Activated CD4-positive, alpha-beta T cell treated with anti-CD3 and anti-CD28 coated beads, Interleukin-2, amount 50 U/mL, for 1 hour (primary cell): ENCODE data around the gene PSD.
A peak's percentile ranks its signal among the peaks of the same experiment; 100 is the strongest.

Source experiments
- DNase-seq: peaks from one replicate; pipeline ENCODE4 v3.0.0-alpha.2; 2020

The PSD gene

GRCh38 chr10:102402512-102402896 lies 16.1 kb downstream of the PSD start:
- DNase-seq = no peak

GRCh38 chr10:102401735-102402511 lies 16.7 kb downstream of the PSD start:
- DNase-seq = no peak

- DNase-seq = no peak
Measured at GRCh38 chr10:102401342-102401654, 17.3 kb downstream of the PSD start.

- DNase-seq = no peak
Measured at GRCh38 chr10:102400598-102401341, 17.8 kb downstream of the PSD start.

GRCh38 chr10:102400076-102400475 lies 18.5 kb downstream of the PSD start:
- DNase-seq = no peak

- DNase-seq = peak; percentile 87
Measured at GRCh38 chr10:102399217-102400021, 19.2 kb downstream of the PSD start.

GRCh38 chr10:102398172-102399020 lies 20.2 kb downstream of the PSD start:
- DNase-seq = no peak

- peak; percentile 4 for DNase-seq
Measured at GRCh38 chr10:102397222-102398171, 21.1 kb downstream of the PSD start.

GRCh38 chr10:102396730-102397151 lies 21.8 kb downstream of the PSD start:
- DNase-seq = peak; percentile 10

GRCh38 chr10:102396317-102396650 lies 22.3 kb downstream of the PSD start:
- DNase-seq = peak; percentile 14

- DNase-seq = peak; percentile 92
Measured at GRCh38 chr10:102395400-102396316, 22.9 kb downstream of the PSD start, which contains the start of gene NFKB2. Gene NFKB2 (plus strand): TSS chr10:102395705. CDS start chr10:102395960, 255 bp downstream.

GRCh38 chr10:102394801-102395399 lies 23.7 kb downstream of the PSD start:
- no peak for DNase-seq

- peak; percentile 99 for DNase-seq
Measured at GRCh38 chr10:102394079-102394800, 24.3 kb downstream of the PSD start.

- DNase-seq = no peak
Measured at GRCh38 chr10:102393411-102394078, 25.0 kb downstream of the PSD start.

- no peak for DNase-seq
Measured at GRCh38 chr10:102392306-102392705, 26.3 kb downstream of the PSD start.

- DNase-seq = no peak
Measured at GRCh38 chr10:102389894-102390293, 28.7 kb downstream of the PSD start.

- DNase-seq = no peak
Measured at GRCh38 chr10:102384606-102385429, 33.8 kb downstream of the PSD start.

- DNase-seq = peak; percentile 10
Measured at GRCh38 chr10:102384053-102384452, 34.5 kb downstream of the PSD start.
